GM19455 (cell line): ENCODE data around the gene TMEM233.
A peak's percentile ranks its signal among the peaks of the same experiment; 100 is the strongest.

Experiments
- ATAC-seq: cut with Tn5 transposase; IDR thresholded peaks from one replicate; pipeline ENCODE4 v1.9.1; 2021; ENCODE audit not compliant: unreplicated experiment

TMEM233 gene

DNA sequence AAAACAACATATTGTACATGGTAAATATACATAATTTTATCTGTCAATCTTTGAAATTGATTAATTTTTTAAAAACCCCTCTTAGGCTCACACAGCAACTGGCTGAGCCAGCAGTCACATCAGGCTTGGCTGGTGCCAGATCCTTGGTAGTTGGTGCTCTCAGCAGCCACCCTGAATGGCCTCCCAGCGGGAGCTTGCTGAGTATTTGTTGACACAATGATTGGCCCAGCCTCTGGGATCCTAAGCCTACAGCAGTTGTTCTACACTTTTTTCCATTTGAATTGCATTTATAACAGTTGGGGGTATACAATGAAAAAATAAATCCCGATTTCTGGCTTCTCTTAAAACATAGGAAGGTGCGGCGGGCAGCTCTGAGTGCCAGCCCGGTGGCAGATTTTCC, 85.5 kb downstream of the TMEM233 start:
- no peak for ATAC-seq

DNA sequence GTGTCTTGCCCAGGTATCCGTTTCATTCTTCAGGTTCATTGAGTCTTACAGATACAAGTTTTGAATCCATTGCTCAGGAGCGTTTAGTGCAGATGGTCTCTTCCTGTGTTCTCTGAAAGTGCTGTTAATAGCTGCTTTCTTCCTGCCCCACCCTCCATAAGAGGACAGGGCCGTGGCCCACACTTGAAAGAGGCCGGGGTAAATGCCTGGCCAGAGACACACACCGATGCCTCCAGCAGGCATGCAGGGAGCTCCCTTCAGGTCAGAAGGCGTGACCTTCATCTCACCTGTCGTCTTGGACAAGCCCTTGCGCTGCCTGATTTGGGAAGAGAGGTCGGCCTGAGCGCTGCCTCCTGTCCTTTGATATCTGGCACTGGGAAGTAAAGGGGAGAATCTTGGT, 85.9 kb downstream of the TMEM233 start:
- no peak for ATAC-seq

DNA sequence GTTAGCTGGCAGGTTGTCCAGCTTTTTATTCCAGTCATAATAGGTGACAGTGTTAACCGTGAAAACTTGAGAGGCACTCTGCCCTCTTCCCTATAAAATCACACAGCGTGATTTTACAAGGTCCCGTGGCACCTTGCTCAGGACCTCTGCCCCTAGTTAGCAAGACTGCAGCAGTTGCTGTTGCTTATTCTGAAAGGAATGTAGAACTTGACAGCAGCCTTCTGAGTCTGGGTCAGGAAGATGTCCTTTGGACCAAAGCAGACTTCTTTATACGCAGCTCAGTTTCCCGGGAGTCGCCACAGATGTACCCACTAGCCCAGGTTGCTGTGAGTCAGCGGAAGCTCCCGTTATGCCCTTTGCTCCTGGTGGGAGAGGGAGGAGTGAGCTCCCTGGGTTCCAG, 87.5 kb downstream of the TMEM233 start:
- no peak for ATAC-seq

DNA sequence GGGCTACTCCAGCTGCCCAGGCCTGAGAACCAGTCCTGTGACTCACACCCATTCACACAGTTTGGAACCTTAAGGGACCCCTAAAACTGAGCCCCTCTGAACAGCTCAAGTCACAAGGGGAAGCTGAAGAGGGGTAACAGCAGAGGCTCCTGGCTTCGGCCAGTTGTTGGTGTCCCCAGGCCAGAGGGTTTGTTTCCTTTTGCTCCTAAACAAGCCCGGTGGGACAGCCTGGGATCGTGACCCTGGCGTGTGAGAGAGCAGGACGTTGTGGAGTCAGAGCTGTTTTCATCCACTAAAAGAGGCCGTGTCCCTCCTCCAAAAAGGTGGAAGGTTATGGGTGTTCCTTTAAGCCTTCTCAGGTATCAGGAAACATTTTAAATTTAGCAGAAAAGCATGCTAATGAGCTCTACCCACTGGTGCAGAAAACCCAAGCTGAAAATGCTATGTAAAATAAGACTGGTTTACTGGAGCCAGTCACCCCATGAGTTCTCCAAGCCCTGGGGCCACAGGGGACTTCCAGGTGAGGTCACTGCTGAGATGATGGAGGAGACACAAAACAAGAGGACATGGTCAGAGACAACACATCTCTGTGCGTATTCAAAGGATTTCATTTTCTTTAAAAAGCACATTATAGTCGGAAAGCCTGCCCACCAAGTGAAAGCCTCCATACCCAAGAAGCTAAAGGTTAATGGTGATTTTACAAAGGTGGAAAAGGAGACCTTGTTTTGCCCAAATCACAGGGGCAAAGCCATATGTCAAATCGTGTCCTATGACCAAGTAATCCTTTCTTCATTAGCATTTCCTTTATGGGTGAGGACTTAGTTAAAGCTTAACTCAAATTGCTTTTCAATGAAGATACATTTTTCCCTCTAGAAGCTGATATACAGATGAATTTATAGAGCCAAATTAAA, 88.4 kb downstream of the TMEM233 start:
- ATAC-seq = peak; percentile 52

DNA sequence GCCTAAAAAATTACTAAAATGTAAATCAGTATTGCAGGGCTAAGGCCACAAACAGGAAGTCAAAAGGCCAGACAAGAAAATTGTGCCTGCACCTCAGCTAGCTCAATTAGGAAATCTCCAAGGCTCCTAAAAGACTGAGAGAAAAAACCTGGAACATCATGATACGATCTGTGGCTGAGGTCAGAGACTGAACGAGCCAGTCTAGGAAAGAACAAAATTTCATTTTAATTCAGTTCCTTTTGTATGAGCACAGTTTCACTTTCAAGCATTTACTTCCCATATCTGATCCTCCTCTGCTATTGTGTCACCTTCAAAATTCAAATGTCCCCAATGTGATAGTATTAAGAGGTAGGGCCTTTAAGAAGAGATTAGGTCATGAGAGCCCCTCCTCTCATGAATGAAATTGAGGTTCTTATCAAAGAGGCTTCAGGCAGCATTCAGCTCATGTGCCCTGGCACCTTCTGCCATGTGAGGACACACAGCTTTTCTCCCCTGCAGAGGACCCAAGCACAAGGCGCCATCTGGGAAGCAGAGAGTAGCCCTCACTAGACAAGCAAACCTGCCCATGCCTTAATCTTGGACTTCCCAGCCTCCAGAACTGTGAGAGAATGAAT, 89.2 kb downstream of the TMEM233 start:
- ATAC-seq = no peak

DNA sequence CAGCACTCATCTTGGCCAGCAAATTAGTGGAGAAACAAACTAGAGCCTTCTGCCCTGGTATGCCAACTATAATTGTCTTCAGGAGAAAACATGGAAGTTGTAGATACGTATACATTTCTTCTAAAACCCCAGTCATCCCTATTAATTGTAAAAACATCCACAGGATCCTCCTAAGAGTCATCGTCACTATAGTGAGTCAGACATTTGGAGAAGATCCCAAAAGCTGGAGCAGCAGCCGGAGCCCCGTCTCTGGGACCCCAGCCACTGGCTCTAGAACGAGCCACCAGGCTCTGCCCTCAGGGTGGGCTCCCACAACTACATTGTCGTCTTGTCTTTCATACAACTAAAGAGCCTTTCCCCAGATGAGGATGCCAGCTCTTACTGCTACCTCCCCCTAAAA, 89.8 kb downstream of the TMEM233 start:
- ATAC-seq = no peak

DNA sequence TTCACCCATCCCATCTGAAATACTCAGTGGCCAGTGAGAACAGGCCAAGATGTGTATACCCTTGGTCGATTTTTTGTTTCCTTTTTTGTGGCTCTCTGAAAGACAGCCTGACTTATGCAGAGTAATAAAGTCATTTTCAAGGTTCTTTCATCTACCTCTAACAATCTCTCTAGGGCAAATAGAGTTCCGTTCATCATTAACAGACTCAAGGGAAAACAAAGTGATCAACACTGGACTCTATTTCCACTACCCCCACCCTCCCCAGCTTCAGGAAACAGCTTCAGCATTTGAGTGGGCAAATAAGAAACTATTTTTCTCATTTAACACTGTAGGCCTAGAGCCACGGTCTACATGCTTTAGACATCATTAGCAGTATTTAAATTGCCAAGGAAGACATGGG, 90.2 kb downstream of the TMEM233 start:
- no peak for ATAC-seq

DNA sequence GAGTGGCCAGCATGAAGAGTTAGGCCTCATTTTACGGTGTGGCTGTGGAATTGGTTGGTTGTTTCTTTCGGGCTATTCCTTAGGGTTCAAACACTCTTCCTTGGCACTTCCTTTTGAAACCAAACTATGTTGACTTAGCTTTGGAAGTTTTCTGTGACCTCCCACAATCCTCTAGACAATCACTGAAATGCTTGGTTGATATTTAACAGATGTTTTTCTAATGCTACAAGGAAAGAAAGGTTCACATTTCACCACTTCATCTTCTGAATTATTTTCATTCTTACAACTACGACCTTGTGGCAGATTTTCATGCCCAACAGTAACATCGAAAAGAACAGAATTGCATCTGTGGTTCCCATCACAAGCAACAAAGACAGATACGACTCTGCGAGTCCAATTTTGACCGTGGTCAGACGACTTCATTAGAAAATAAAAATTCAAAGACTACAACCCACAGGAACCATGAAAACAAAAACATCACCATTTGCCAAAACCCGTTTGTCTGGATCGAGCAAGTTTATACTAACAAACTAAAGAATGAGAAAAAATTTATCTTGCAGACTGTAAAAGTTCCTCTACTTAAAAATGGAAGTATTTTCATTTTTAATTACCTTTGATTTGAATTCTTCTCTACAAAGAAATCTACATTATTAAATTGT, 91.3 kb downstream of the TMEM233 start:
- no peak for ATAC-seq

DNA sequence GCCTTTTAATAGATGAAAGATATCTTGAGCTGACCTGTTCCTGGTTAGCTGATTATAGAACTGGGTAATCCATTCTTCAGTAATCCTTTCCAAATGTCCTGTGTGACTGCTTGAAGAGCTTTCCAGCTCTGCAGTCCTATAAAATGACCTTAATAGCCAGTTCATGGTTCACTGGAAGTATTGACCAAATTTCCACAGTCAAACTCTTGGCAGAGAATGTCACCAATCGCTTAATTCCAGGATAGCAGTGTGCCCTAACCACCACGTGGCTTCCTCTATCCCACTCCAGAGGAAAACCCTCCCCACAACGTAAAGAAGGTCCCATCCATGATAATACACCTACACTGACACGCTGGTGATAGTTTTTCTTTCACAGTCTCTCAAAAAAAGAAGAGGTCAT, 91.8 kb downstream of the TMEM233 start:
- ATAC-seq = no peak

DNA sequence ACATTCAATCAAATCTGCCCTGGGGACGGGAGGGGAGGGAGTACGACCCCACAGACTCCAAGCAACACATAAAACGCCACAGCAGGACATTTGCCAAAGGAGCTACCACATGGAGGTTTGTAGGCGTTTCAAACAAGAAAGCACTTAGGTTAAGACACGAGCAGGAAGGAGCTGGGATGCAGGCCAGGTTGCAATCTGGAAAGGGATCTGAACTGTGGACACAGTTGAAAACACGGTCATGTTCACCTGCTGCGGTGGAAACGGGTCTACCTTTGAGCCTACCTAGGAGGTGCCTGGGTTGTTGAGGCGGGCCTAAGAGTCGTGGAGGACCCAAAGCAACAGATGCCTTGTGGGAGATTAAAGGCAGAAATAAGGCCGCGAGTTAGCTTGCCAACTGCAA, 92.8 kb downstream of the TMEM233 start:
- ATAC-seq = no peak

DNA sequence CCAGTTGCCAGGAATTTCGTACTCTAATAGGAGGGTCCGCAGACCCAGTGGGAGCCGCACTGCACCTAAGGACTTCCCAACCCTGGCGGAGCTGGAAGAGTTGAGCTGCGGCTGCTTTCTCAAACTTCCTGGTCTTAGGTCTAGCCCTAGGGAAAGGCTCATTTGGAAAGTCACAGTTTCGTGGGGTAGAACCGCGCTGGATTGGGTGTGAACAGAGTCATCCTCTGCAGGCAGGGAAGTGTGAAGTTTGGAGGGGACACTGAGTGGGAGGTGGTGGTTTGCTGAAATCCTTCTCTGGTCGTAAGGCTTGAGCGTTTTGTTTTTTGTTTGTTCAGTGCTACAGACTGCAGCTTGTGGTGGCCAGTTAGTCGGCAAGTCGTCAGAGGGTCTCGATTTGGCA, 93.2 kb downstream of the TMEM233 start:
- no peak for ATAC-seq

DNA sequence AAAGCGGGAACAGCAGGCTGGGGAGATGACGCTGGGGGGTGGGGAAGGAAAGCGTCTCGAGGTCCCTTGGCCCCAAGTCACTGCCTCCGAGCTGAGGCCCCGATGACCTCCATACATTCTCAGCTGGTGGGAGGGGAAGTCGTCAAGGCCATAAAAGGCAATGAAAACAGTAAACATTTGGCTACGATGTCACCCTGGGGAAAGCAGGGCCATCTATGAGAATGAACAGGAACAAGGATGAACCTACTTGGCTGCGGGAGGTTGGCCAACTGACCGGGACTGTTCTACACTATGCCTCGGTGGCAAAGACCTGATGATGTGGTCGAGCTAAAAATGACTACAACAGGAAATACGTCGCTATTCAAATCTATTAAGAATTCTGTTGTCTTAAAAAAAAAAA, 93.8 kb downstream of the TMEM233 start:
- no peak for ATAC-seq

DNA sequence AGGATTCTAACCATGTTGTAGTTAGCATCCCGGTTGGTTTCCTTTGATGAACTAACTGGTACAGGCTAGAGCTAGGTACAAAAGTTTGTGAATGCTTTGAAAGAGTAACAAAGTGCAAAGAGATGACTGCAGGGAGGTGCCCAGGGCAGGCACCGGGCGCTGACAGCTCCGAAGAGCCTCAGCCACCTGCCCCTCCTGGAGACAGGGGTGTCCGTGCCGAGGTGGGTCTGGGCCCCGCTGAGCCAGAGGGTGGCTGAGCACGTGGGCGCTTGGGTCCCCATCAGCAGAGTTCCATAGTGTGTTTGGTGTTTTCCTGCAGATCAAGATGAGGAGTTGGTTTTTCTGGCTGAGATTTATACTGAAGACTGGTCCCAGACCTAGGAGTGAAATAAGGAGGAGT, 94.3 kb downstream of the TMEM233 start:
- no peak for ATAC-seq

DNA sequence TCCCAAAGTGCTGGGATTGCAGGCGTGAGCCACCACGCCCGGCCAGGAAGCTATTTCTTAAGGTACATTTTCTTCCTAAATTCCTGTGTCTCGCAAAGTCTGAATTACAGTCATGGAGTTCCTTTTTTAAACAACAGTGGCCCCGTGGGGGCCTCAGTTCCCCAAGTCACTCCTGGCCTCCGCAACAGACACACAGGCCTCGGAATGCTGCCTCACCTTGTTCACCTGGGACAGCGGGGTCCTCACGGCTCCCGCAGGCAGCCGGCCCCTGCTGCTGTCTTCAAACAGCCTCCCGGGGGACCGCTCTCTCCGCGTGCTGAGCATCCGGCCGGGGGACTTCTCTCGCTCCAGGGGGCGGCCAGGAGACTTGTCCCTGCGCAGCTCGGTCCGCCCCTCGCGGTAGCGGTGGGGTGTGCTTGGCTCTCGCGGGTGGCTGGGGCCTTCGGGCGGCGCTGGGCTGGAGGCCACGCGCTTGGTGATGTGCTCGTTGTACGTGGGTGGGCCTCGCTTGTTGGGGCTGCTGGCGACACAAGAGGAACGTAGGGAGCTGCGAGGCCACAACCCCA, 96.4 kb downstream of the TMEM233 start:
- ATAC-seq = no peak

DNA sequence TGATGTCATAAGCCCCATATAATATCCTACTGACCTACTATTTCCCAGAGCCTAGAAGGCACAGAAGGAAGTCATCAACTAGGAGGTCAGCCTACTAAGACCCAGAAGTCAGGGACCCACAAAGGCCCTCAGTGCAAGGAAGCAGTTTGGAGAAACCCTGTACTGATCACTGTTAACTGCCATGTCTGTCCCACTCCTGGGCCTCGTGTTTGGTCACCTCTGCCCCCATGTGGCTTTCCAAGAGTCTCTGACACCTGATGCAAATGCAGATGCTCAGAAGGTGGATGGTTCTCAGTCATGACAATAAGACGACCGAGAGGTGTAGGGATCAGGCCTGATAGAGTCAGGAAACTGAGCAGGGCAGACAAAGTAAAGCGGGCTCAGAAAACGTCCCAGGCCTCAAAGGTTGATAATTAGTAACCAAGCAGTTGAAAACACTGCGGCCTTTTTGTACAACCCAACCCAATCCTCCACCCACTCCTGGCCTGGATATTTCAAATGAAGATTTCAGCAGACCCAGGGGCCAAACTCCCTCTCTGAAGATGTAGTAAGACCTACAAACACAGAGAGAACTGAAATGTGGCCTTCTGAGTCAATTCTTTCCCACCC, 97.7 kb downstream of the TMEM233 start:
- ATAC-seq = no peak

DNA sequence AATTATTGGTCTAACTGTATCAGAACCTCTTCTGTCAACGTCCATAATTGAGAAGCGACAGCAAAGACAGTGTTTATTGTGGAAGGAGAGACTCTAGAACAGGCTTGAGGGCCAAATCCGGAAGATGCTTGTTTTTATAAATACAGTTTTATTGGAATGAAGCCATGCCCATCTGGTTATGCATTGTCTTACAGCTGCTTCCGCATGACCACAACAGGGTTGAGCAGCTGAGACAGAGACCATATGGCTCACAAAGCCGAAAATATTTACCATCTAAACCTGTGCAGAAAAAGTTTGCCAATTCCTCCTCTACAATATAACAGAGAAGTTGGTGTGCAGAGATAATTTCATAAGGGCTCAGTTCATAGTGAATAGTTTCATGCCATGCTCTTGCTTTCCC, 98.8 kb downstream of the TMEM233 start:
- ATAC-seq = no peak
